Central memory CD4-positive, alpha-beta T cell (primary cell): Measurements from ENCODE around the gene EDN1.
"Not testable (repeated sequence)": the region's sequence is repeated elsewhere in the genome, so short reads cannot be mapped to it uniquely, and the experiment has no call there.

Experiments used
- DNase-seq: peaks from one replicate; pipeline ENCODE4 v3.0.0; 2022

Gene EDN1

DNA sequence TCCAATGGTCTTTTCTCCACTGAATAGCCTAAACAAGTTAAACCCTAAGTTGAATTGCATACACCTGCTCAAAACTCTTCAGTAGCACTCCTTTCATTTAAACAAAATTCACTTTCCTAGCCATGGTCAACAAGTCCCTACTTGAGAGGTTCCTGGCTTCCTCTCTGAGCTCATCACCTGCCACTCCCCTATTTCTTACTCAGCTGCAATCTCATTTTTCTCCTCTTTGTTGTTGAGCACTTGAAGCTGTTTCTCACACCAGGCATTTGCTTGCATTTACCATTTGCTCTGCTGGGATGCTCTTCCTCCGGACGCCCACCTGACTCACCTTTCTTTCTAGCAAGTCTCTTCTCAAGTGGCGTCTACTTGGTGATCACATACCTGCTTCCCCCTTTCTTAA lies 38.5 kb downstream of the EDN1 start:
- DNase-seq, result no peak

DNA sequence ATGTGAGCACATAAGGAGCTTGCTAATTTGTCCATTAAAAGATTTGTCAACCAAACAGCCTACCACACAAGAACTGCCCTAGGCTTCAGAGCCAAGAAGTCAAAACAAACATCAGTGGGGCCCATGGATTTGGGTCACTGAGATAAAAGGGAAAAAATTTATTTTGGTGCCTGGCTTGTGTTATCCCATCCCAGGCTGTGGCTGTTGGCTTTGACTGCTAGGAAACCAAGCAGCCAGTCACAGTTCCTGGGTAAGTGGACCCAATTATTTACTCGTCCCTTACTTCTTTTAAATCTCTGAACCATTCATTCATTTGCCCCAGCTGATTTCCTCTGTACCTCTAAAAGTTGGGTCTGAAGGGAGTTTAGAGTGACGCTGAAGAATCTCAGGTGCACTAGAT lies 41.3 kb downstream of the EDN1 start:
- no peak for DNase-seq

DNA sequence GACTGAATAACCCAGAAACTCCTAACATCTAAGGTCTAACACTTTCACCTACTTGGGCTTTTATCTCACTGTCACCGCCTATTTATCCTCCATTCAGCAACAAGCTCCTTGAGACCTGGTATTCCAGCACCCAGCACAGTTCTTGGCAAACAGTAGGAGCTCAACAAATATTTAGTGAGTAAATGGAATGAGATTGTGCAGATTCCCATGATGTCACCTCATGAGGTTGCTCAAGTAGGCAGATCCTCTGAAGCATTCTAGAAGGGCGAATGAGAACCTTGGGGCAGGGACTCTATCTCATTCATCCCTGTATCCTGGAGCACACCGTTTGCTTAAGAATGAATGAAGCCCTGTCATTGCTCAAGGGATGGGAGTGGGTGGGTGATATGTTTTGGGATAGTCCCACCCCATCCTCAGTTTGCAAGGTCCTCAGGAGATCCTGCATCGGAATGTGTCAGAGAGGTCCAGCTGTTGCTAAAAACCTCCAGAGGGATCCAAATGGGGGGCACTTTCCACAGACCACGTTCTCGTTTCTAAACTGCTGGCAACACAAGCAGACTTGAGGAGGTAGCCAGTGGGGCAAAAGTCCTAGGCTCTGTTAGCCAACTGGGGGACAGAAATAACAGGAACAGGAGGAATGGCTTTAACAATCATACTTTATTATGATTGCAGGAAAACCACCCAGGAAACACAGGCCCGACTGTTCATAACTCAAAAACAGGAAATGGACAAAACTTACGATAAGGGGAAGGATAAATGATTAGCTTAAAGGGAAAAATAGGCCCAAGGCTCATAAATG lies 42.0 kb downstream of the EDN1 start:
- DNase-seq, result no peak

DNA sequence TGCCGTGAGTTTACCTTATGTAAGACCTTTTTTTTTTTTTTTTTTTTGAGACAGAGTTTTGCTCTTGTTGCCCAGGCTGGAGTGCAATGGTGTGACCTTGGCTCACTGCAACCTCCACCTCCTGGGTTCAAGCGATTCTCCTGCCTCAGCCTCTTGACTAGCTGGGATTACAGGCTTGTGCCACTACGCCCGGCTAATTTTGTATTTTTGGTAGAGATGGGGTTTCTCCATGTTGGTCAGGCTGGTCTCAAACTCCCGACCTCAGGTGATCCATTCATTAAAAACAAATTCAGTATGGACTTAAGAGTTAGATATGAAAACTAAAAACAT lies 42.6 kb downstream of the EDN1 start:
- DNase-seq, result not testable (repeated sequence)

- DNase-seq, result no peak
Observed at GRCh38 chr6:12333128-12333527, 43.0 kb downstream of the EDN1 start.

DNA sequence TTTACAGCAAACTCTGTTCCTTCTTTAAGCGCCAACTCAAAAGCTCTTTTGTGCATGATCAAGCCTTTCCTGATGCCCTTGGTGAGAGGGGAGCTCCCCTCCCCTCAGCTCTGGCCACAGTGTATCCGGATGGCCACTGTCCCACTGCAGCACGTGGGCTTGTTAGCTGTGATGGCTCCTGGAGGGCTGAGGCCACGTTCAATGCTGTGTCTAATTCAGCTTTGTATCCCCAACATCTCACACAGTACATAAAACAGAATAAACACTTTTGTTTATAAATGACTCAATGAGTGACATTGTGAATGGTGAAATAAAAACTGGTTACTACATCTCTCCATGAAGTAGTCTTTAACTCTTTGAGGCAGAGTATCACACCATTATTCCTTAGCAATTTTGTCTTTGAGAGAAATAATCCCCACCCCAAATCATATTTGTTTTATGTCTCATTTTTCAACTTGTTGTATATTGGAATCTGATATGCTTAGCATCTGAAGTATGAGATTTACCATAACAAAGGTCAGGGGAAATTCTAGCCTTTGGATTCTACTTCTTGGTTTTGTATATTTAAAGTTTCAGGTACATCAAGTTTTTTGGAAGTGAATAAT lies 44.5 kb downstream of the EDN1 start:
- no peak for DNase-seq

- DNase-seq, result no peak
Observed at GRCh38 chr6:12335131-12335527, 45.0 kb downstream of the EDN1 start.

DNA sequence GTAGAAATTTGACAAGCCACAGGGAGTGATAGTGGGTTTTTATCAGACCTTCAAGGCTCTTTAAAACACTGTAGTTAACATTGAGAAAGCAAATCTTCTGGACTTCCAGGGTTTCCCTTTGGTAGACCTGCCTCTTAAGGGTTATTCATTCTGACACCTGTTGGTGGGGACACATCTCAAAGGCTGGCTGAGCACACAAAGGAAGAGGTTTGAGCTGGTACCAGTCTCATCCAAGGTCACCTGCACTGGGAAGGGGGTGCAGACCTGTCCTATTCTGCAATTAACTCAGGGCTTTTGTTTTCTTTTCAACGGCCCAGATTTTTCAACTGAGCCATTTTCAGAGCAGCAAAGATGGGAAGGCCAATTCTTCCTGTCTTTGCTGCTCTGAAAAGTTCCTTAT lies 45.6 kb downstream of the EDN1 start:
- no peak for DNase-seq

DNA sequence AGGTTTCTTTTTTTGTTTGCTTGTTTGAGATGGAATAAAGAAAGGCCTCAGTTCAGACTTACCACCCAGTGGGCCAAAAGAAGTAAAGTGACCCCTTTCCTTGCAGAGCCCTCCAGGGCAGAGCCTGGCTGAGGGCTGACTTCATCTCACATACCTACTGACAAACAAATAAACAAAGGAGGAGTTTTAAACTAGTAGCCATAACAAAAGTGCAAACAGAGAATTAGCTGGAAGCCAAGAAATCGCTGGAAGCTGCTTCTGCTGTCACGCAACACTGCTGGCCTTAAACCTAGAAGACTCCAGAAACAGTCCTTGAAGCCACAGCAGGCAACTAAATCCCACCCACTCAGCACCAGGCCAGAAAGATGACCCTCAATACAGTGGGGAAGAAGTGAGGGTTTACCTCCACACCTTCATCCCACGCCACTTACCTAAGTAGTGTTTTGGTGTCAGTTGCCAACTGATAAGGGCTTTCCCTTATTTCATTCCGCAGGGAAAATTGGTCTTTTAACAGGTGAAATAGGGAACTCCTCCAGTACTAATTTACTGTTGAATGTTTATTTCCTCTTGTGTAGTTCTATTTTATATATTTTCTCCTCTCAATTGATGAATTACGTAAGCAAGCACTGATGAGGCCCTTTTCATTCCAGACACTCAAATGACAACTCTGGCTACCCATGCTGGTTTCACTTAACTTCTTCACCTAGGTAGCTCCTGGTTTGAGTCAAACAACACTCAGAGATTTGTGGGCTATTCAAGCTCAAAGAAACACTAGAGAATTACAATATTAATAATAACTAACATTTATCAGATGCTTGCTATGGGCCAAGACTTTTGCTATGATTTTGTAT lies 46.2 kb downstream of the EDN1 start:
- no peak for DNase-seq

DNA sequence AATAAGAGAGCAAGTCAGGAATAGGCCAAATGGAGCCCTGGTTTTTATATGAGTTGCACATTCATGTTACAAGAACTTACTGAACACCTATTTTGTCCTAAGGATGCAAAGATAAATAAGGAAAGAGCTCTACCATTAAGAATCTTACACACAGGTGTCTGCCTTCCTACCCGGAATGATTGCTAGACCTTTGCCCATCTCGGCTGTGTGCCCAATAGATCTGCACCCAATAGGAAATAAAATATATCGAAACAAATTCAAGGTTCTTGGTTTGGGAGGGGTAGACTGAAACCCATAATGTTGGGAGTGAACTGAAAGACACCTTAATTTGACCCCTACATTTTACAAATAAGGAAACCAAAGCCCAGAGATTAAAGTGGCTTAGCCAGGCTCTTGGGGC lies 48.9 kb downstream of the EDN1 start:
- DNase-seq, result no peak

DNA sequence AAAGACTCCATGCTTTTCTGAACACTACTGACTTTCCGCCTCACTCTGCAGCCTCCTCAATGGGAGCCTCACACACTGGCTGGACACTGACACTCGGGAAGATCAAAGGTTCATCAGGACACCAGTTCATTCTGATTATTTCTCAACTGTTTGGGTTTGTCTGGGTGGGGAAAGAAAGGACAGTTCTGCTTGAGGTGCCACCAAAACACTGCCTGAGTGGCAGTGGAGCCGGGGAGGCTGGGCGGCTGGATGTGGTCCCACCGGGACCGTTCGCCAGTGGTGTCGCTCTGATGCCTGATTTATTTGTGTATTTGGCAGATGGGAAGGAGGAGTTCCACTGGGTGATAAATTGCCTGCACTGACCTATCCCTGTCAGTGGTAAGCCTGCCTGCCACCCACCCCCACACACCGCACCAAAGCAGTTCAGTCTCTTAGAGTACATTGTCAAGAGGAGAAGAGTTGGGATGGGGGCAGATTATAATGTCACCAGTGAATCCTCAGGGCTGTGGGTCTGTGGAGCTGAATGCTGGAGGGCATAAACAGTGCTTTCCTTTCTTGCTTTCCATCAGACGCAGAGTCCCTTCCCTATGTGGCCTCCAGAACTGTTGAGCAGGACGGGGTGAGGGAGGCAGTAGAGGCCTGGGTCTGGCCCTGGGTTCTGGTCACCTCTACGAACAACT lies 49.8 kb downstream of the EDN1 start:
- DNase-seq, result no peak

GRCh38 chr6:12340488-12340818 lies 50.3 kb downstream of the EDN1 start:
- DNase-seq, result no peak

GRCh38 chr6:12342664-12343063 lies 52.5 kb downstream of the EDN1 start:
- no peak for DNase-seq

DNA sequence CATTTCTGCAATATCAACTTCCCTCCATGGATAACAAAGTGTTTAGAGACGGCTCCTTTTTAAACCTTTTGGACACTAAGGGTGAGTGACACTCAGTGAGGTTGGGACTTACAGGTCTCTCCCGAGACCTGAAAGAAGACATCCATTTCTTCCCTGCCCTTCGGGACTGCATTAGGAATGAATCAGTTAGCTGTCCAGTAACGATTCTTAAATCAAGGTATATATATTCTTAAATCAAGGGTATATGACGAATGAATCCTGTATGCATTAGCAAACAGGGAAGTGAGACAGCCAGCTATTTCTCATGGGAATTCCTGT lies 52.9 kb downstream of the EDN1 start:
- DNase-seq, result no peak

DNA sequence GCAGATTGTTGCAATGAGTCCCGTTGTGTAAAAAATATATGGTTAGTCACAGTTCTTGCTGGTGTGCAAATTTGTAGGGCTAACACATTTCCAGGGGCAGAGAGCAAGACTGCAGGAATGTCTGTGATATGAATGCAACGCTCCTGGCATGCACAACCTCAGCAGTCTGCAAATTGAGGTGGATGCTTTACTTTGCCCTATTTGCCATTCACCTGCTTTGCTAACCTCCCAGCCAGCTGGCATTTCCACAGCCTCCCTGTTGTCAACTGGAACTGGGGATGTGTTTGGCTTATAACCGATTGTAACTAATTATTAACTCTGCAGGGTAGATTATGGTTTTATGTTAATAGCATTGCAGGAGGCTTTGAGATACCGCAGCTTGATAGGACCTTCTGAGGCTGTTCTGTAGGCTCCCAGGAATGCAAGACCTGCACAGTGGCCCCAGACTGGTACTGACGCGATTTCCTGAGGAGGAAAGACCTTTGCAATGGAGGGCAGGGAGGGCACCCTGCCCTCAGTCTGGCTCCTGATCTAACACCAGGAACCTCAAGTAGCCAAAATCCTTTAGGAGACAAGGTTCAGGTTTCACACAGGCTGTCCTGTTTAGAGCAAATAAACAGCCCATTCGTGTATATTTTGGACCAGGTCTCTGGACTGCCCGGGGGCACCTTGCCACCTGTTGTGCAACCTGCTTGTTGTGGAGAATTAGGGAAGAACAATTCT lies 53.4 kb downstream of the EDN1 start:
- no peak for DNase-seq

- DNase-seq, result no peak
Observed at GRCh38 chr6:12344296-12344695, 54.1 kb downstream of the EDN1 start.

GRCh38 chr6:12344961-12345693 lies 55.0 kb downstream of the EDN1 start:
- no peak for DNase-seq

- DNase-seq, result no peak
Observed at GRCh38 chr6:12345694-12346058, 55.5 kb downstream of the EDN1 start.
